ENCODE data around the gene CABP7. TPM values are rescaled to one million over a fixed set of nuclear protein-coding genes. Genes with fewer than 3 reads are reported as not detected.
A peak's percentile ranks its signal among the peaks of the same experiment; 100 is the strongest.
"Not testable (repeated sequence)": the region's sequence is repeated elsewhere in the genome, so short reads cannot be mapped to it uniquely, and the experiment has no call there.

Gene CABP7
- total RNA-seq, 1 donor from 2014 or later: 0.05 TPM

DNA sequence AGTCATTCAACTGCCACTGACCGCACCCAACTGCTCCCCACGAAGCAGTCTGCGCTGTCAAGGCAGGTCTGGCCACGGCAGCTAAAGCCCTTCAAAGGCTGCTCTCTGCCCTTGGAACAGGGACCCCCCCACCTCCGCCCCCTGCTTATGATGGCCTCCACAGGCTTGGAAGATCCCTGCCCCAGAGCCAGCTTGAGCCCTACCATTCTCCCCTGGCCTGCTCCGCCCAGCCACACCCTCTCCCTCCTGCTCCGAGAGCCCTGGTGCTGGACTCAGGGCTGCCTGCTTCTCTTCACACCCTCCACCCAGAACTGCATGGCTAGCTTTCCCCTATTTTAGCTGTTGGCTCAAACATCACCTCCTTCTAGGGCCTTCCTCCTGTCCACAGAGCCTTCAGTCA is 28.0 kb downstream of the CABP7 start:
- H3K4me1 Mint-ChIP-seq (ENCODE audit: low read depth): peaks cover 14% of the 10 kb centered on the region
- H3K27me3 Mint-ChIP-seq (ENCODE audit: low read depth): no peaks in the 10 kb centered on the region
- no peaks in the 10 kb centered on the region for H3K9me3 Mint-ChIP-seq
- DNase-seq (ENCODE audit: low spot score): no peak
- intact Hi-C loops (cut with micrococcal nuclease): no loop called here
- H3K27ac Mint-ChIP-seq: peak overlapping the region; percentile 47
- peaks cover 23% of the 10 kb centered on the region for H3K36me3 Mint-ChIP-seq (ENCODE audit: low read depth)
- H3K4me3 Mint-ChIP-seq (ENCODE audit: low read depth): no peak overlapping the region

DNA sequence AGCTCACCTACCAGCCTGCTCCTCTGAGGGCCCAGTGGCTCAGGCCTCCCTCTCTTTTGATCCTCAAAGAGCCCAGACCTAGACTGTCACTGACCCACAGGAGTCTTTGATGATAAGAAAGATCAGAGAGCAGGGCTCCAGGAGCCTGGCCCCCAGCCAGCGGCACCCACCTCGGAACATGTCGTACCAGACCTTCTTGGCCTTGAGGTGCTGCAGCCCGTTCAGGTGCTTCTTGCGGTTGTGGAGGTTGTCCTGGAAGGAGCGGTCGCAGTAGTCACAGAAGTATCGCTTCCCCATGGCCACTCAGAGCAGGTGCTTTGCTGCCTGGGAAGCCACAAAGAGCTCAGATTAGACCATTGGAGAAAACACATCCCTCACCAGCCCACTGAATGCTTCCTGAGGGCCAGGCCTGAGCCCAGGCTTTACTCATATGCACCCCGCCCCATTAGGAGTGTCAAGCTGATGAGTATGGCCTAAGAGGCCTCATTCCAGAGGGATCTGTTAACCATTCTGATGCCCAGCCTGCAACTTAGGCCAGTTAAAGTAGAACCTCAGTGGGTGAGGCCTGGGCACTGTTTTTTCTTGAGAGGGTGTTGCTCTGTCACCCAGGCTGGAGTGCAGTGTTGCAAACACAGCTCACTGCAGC is 28.6 kb downstream of the CABP7 start:
- H3K4me1 Mint-ChIP-seq (ENCODE audit: low read depth): peaks cover 14% of the 10 kb centered on the region
- H3K9me3 Mint-ChIP-seq: no peaks in the 10 kb centered on the region
- intact Hi-C loops (cut with micrococcal nuclease): no loop called here
- no peak for DNase-seq (ENCODE audit: low spot score)
- H3K27me3 Mint-ChIP-seq (ENCODE audit: low read depth): no peaks in the 10 kb centered on the region
- no peak overlapping the region for H3K4me3 Mint-ChIP-seq (ENCODE audit: low read depth)
- peaks cover 23% of the 10 kb centered on the region for H3K36me3 Mint-ChIP-seq (ENCODE audit: low read depth)
- H3K27ac Mint-ChIP-seq: peak overlapping the region; percentile 47

DNA sequence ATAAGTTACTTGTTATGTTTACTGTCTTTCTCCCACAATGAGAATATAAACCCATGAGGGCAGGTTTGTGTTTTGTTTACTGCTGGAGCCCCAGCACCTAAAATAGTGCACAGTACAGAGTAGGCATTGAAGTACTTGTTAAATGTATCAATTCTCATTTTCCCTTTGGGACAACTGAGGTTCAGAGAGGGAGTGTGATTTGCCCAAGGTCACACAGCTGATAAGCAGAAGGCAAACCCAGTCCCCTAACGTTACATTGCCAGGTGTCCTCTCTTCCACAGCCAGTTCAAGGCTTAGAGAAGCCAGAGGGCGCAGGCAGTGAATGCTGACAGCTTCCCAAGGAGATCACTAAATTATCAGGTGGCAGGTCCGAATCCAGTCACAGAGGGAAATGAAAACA is 30.2 kb downstream of the CABP7 start:
- DNase-seq (ENCODE audit: low spot score): no peak
- H3K27ac Mint-ChIP-seq: peak overlapping the region; percentile 72
- no peak overlapping the region for H3K4me3 Mint-ChIP-seq (ENCODE audit: low read depth)
- peaks cover 23% of the 10 kb centered on the region for H3K36me3 Mint-ChIP-seq (ENCODE audit: low read depth)
- H3K27me3 Mint-ChIP-seq (ENCODE audit: low read depth): no peaks in the 10 kb centered on the region
- H3K4me1 Mint-ChIP-seq (ENCODE audit: low read depth): peaks cover 14% of the 10 kb centered on the region
- H3K9me3 Mint-ChIP-seq: no peaks in the 10 kb centered on the region
- intact Hi-C loops (cut with micrococcal nuclease): loop anchor here (5.0 kb wide), 1 partner anchor 48 kb away; no protein-coding TSS in a partner anchor

DNA sequence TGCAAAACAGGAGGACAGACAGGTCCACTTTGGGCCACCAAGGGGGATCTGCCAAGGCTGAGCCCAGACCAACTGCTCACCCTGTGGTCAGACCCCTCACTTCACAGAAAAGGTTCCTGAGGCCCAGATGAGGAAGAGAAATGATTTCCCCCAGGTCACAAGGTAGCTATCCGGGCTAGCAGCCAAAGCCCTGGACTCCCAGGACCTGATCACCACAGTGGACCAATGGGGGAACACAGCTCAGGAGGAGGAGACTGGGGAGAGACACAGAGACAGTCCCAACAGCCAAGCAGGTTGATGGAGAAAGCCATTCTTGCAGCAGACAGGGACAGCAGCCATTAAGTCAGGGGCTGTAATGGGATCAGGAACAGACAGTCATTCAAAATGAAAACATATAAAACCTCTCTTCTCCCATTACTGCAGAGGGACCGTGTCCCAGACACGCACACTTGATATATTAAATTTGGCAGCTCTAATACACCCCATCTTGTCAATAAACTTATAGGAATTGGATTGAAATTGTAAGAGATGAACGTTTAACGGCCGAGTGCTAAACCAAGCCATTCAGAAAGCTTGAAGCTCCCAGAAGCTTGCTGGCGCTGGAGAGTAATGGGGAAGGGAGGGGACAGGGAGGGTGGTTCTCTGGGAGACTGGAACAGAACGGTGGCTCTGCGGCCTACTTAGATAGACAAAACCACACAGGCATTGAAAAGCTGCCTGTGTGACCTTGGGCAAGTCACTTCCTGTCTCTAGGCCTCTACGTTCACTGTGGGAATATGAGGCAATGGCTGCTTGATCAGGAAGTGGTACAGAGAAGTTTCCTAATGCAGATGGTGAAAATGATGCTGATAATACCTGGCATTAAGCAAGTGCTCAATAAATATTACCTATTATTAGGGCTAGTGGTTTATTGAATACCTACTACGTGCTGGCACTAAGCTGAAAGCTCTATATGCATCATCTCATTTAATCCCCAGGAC is 31.0 kb downstream of the CABP7 start:
- DNase-seq (ENCODE audit: low spot score): no peak
- Mint-ChIP-seq H3K4me1 (ENCODE audit: low read depth) (peaks cover 14% of the 10 kb centered on the region), H3K9me3 (no peaks in the 10 kb centered on the region), H3K36me3 (ENCODE audit: low read depth) (peaks cover 20% of the 10 kb centered on the region), H3K4me3 (ENCODE audit: low read depth) (no peak overlapping the region), H3K27me3 (ENCODE audit: low read depth) (no peaks in the 10 kb centered on the region), H3K27ac (peak overlapping the region; percentile 72)
- intact Hi-C loops (cut with micrococcal nuclease): loop anchor here (5.0 kb wide), 1 partner anchor 49 kb away; no protein-coding TSS in a partner anchor

DNA sequence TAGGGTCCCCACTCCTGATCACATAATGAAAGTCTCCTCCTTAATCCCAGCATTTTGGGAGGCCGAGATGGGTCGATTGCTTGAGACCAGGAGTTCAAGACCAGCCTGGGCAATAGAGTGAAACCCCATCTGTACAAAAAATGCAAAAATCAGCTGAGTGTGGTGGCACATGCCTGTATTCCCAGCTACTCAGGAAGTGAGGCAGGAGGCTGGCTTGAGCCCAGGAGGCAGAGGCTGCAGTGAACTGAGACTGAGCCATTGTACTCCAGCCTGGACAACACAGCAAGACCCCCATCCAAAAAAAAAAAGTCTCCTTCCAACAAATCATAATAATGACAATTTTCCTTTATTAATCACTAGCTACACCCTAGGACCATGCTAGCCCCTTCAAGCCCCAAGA is 31.9 kb downstream of the CABP7 start:
- Mint-ChIP-seq H3K4me1 (ENCODE audit: low read depth) (peaks cover 14% of the 10 kb centered on the region), H3K27me3 (ENCODE audit: low read depth) (no peaks in the 10 kb centered on the region), H3K9me3 (no peaks in the 10 kb centered on the region), H3K4me3 (ENCODE audit: low read depth) (no peak overlapping the region), H3K36me3 (ENCODE audit: low read depth) (peaks cover 20% of the 10 kb centered on the region), H3K27ac (peak overlapping the region; percentile 46)
- no peak for DNase-seq (ENCODE audit: low spot score)
- intact Hi-C loops (cut with micrococcal nuclease): loop anchor here (5.0 kb wide), 1 partner anchor 49 kb away; no protein-coding TSS in a partner anchor

DNA sequence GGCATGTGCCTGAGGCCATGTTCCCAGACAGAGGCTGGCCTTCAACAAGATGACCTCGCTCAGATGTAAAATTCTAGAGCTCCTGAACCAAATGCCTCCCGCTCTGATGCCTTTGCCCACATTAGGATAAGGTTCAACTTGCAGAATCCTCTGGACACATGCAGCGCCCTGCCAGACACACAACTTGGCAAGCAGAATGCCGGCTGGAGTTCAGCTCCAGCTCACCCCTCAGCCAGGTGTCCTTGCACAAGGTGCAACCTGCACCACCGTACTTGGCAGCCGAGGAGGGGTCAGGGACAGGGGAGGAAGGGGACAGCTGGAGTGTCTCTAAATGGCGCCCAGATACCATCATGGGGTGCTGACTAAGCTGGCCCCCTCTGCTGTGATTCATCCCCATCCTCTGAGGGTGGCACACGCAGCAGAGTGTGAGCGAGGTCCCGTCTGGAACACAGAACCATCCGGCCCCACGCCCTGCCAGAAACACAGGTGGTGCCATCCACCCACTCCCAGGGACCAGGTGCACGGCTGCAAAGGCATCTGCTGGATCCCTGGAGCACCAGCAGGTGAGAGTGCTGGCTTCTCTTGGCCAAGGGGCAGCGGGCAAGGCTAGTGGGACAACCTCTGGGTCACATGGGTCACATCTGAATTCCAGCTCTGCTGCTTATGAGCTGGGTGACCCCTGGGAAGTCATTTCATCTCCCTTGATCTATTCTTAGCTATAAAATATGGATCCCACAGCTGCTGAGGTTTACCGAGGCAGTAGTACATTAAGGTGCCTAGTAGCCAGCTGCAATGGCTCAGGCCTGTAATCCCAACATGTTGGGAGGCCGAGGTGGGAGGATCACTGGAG is 34.2 kb downstream of the CABP7 start:
- Mint-ChIP-seq H3K27ac (no peak overlapping the region), H3K9me3 (no peaks in the 10 kb centered on the region), H3K27me3 (ENCODE audit: low read depth) (no peaks in the 10 kb centered on the region), H3K36me3 (ENCODE audit: low read depth) (peaks cover 11% of the 10 kb centered on the region), H3K4me3 (ENCODE audit: low read depth) (no peak overlapping the region), H3K4me1 (ENCODE audit: low read depth) (peaks cover 14% of the 10 kb centered on the region)
- DNase-seq (ENCODE audit: low spot score): no peak
- intact Hi-C loops (cut with micrococcal nuclease): loop anchor here (5.0 kb wide), 1 partner anchor 52 kb away; no protein-coding TSS in a partner anchor

DNA sequence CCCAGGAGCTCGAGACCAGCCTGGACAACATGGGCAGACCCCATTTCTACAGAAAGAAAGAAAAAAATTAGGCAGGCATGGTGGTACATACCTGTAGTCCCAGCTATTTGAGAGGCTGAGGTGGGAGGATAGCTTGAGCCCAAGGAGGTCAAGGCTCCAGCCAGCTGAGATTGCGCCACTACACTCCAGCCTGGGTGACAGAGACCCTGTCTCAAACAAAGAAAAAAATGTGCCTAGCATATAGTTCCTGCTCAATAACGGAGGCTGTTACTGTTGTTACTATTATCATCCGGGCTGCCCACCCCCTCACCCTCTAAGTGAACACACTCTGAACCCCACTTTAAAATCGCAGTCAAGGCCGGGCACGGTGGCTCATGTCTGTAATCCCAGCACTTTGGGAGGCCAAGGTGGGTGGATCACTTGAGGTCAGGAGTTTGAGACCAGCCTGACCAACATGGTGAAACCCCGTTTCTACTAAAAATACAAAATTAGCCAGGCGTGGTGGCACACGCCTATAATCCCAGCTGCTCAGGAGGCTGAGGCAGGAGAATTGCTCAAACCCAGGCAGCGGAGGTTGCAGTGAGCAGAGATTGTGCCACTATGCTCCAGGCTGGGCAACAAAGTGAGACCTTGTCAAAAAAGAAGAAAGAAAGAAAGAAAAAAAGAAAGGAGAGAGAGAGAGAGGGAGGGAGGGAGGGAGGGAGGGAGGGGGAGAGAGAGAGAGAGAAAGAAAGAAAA is 35.0 kb downstream of the CABP7 start:
- not testable (repeated sequence) for DNase-seq (ENCODE audit: low spot score); H3K4me3 Mint-ChIP-seq (ENCODE audit: low read depth); H3K27ac Mint-ChIP-seq; H3K9me3 Mint-ChIP-seq; H3K27me3 Mint-ChIP-seq (ENCODE audit: low read depth)
- intact Hi-C loops (cut with micrococcal nuclease): loop anchor here (5.0 kb wide), 1 partner anchor 53 kb away; no protein-coding TSS in a partner anchor
- H3K4me1 Mint-ChIP-seq (ENCODE audit: low read depth): peaks cover 14% of the 10 kb centered on the region
- peaks cover 11% of the 10 kb centered on the region for H3K36me3 Mint-ChIP-seq (ENCODE audit: low read depth)

DNA sequence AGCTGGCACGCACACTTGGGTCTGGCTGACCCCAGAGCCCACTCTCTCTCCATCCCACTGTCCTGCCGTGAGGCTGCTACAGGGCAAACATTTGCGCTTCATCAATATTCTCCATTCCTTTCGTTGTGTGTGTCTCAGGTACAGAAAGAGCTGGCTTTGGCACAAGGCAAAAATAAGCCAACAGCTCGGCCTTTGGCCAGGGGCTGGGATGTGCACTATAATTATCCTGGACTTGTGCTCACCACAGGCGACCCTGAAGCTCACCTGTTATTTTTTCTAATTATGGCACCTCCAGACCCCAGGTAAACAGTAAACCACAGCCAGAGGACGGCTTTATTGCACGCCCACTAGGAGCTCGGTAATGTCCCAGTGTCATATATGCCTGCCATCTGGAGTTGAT is 36.1 kb downstream of the CABP7 start:
- peaks cover 7% of the 10 kb centered on the region for H3K4me1 Mint-ChIP-seq (ENCODE audit: low read depth)
- H3K27ac Mint-ChIP-seq: no peak overlapping the region
- no peak for DNase-seq (ENCODE audit: low spot score)
- H3K9me3 Mint-ChIP-seq: no peaks in the 10 kb centered on the region
- no peaks in the 10 kb centered on the region for H3K27me3 Mint-ChIP-seq (ENCODE audit: low read depth)
- intact Hi-C loops (cut with micrococcal nuclease): no loop called here
- H3K4me3 Mint-ChIP-seq (ENCODE audit: low read depth): no peak overlapping the region
- H3K36me3 Mint-ChIP-seq (ENCODE audit: low read depth): peaks cover 2% of the 10 kb centered on the region

DNA sequence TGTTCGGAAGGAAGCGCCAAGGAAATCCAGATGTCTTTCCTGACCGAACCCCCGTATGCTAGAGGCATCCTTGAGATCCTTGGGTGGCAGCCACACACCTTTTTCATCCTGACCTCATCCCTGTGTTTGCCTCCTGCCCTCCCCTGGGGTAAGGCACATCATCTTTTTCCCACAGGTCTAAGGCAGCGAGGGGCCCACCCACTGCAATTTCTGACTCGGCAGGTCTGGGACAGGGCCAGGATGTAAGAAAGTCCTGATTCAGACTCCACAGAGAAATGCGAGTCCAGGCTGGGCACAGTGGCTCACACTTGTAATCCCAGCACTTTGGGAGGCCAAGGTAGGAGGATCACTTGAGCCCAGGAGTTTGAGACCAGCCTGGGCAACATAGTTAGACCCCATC is 36.5 kb downstream of the CABP7 start:
- Mint-ChIP-seq H3K27ac (no peak overlapping the region), H3K9me3 (no peaks in the 10 kb centered on the region), H3K27me3 (ENCODE audit: low read depth) (no peaks in the 10 kb centered on the region), H3K4me3 (ENCODE audit: low read depth) (no peak overlapping the region), H3K4me1 (ENCODE audit: low read depth) (peaks cover 3% of the 10 kb centered on the region), H3K36me3 (ENCODE audit: low read depth) (no peaks in the 10 kb centered on the region)
- intact Hi-C loops (cut with micrococcal nuclease): no loop called here
- DNase-seq (ENCODE audit: low spot score): no peak

DNA sequence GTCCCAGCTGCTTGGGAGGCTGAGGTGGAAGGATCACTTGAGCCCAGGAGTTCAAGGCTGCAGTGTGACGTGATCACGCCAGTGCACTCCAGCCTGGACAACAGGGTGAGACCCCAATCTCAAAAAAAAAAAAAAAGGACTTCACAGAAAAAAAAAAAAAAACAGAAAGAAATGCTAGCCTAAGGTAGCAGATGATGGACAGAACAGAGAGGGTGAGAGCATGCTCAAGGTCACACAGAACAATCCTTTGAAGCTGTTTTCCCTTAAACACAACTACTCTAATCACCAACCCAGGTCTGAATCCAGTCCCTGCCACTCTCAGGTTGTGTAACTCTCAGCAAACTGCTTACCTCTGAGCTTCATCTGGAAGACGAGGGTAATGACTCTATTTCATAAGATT is 37.3 kb downstream of the CABP7 start:
- Mint-ChIP-seq H3K27me3 (ENCODE audit: low read depth) (no peaks in the 10 kb centered on the region), H3K4me3 (ENCODE audit: low read depth) (no peak overlapping the region), H3K27ac (no peak overlapping the region), H3K4me1 (ENCODE audit: low read depth) (no peaks in the 10 kb centered on the region), H3K36me3 (ENCODE audit: low read depth) (no peaks in the 10 kb centered on the region), H3K9me3 (no peaks in the 10 kb centered on the region)
- no peak for DNase-seq (ENCODE audit: low spot score)
- intact Hi-C loops (cut with micrococcal nuclease): no loop called here

DNA sequence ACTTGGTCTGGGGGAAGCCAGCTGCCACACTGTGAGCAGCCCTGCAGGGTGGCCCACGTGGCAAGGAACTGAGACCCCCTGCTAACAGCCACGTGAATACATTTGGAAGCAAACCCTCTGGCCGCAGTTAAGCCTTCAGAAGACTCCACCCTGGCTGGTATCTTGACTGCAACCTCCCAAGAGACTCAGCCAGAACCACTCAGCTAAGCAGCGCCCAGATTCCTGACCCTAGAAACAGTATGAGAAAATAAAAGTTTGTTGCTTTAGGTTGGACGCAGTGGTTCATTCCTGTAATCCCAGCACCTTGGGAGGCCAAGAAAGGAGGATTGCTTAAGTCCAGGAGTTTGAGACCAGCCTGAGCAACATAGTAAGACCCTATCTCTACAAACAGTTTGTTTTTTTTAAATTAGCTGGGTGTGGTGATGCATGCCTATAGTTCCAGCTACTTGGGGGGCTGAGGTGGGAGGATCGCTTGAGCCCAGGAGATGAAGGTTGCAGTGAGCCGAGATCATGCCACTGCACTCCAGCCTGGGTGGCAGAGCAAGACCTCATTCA is 38.3 kb downstream of the CABP7 start:
- no peak overlapping the region for H3K4me3 Mint-ChIP-seq (ENCODE audit: low read depth)
- H3K36me3 Mint-ChIP-seq (ENCODE audit: low read depth): no peaks in the 10 kb centered on the region
- intact Hi-C loops (cut with micrococcal nuclease): no loop called here
- no peak overlapping the region for H3K27ac Mint-ChIP-seq
- no peak for DNase-seq (ENCODE audit: low spot score)
- no peaks in the 10 kb centered on the region for H3K4me1 Mint-ChIP-seq (ENCODE audit: low read depth)
- no peaks in the 10 kb centered on the region for H3K9me3 Mint-ChIP-seq
- no peaks in the 10 kb centered on the region for H3K27me3 Mint-ChIP-seq (ENCODE audit: low read depth)

DNA sequence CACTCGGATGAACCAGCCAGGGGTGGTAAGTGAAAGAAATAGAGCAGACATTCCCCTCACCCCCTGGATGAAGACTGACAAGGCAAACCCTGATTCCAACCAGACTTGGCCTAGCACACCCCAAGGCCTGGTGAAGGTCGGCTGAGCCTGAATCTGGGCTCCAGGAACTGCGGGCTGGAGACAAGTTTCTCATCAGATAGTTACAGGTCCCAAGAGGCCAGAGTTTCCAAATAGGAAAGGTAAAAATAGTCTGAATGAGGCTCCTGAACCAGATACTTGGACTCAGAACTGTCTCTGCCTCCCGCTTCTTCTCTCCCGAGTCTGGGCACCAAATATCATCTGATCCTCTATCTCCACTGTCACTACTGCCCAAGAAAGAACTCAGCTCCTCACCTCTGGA is 39.2 kb downstream of the CABP7 start:
- intact Hi-C loops (cut with micrococcal nuclease): no loop called here
- Mint-ChIP-seq H3K27ac (no peak overlapping the region), H3K4me3 (ENCODE audit: low read depth) (no peak overlapping the region), H3K9me3 (no peaks in the 10 kb centered on the region), H3K27me3 (ENCODE audit: low read depth) (no peaks in the 10 kb centered on the region), H3K4me1 (ENCODE audit: low read depth) (no peaks in the 10 kb centered on the region), H3K36me3 (ENCODE audit: low read depth) (no peaks in the 10 kb centered on the region)
- no peak for DNase-seq (ENCODE audit: low spot score)

Data from activated T-helper 2 cell treated with anti-CD3 and anti-CD28 coated beads, Interferon-gamma antibody, Interleukin-2, Interleukin-4, amounts not matched to agents 10 μg/mL and 5 μg/mL and 100 μg/mL, durations not matched to agents 14 hours and 24 hours and 36 hours (primary cell).